ENCODE measurements around the gene SENP1. TPM values are rescaled to one million over a fixed set of nuclear protein-coding genes. Genes with fewer than 3 reads are reported as not detected.
A peak's percentile ranks its signal among the peaks of the same experiment; 100 is the strongest.

Gene SENP1
- total and polyA plus RNA-seq, 2 experiments from 2014 or later = 8.6 to 27.7 TPM

- Histone ChIP-seq H3K4me1 (ENCODE audit: insufficient read depth) (peaks cover 19% of the 10 kb centered on the region), H3F3A (replicated peaks; ENCODE audit: low read depth) (no peaks in the 10 kb centered on the region), H3K36me3 (ENCODE audit: insufficient read depth) (no peaks in the 10 kb centered on the region), H4K20me1 (replicated peaks; ENCODE audit: insufficient read depth) (no peaks in the 10 kb centered on the region), H3K27ac (ENCODE audit: low read depth) (no peak overlapping the region), H3K79me2 (replicated peaks; ENCODE audit: insufficient read depth) (no peaks in the 10 kb centered on the region), H3K9me2 (ENCODE audit: insufficient read depth) (peaks cover 19% of the 10 kb centered on the region), H3K4me3 (peak overlapping the region; percentile 39), H3K27me3 (ENCODE audit: insufficient read depth) (peaks cover 65% of the 10 kb centered on the region), H2AFZ (peak overlapping the region; percentile 76), H3K4me2 (peak overlapping the region; percentile 72)
- no peaks in the 10 kb centered on the region for H3K36me3 Mint-ChIP-seq (ENCODE audit: low read depth)
- peaks cover 41% of the 10 kb centered on the region for H3K27me3 Mint-ChIP-seq (ENCODE audit: insufficient read depth, low read depth, poor library complexity)
- H3K9me3 Mint-ChIP-seq = no peaks in the 10 kb centered on the region
- ATAC-seq (no peak), DNase-seq (ENCODE audit: low spot score) (no peak)
- TF ChIP-seq CTCF (conservative IDR thresholded peaks at IDR 0.05; ENCODE audit: low read depth in 2 of 2) (no peak), ZNF331 (CRISPR knock-in tag; IDR thresholded peaks at IDR 0.05; ENCODE audit: low read depth) (no peak), ETS1 (IDR thresholded peaks at IDR 0.05) (no peak), EZH2phosphoT487 (IDR thresholded peaks at IDR 0.05; ENCODE audit: unreplicated experiment) (no peak), EZH2 (IDR thresholded peaks at IDR 0.05; ENCODE audit: low read depth, unreplicated experiment) (no peak), JUNB (IDR thresholded peaks at IDR 0.05; ENCODE audit: unreplicated experiment) (no peak), REST (IDR thresholded peaks at IDR 0.05; ENCODE audit: unreplicated experiment) (no peak), ZNF462 (CRISPR knock-in tag; IDR thresholded peaks at IDR 0.05) (0 out of 2 replicates have a peak, but pooled peaks have one; percentile 29), CREB1 (CRISPR knock-in tag; IDR thresholded peaks at IDR 0.05; ENCODE audit: low read depth) (no peak)
- H3K4me3 Mint-ChIP-seq = peak overlapping the region; percentile 39; the same call in 2 of the 3 replicates
- H3K4me1 Mint-ChIP-seq = peaks cover 41% of the 10 kb centered on the region
- peak overlapping the region; percentile 8; the same call in 1 of the 2 replicates for H3K27ac Mint-ChIP-seq
Measured at GRCh38 chr12:48036818-48037217, 69.1 kb downstream of the SENP1 start.
